ENCODE measurements around the gene IL18BP.

DNA sequence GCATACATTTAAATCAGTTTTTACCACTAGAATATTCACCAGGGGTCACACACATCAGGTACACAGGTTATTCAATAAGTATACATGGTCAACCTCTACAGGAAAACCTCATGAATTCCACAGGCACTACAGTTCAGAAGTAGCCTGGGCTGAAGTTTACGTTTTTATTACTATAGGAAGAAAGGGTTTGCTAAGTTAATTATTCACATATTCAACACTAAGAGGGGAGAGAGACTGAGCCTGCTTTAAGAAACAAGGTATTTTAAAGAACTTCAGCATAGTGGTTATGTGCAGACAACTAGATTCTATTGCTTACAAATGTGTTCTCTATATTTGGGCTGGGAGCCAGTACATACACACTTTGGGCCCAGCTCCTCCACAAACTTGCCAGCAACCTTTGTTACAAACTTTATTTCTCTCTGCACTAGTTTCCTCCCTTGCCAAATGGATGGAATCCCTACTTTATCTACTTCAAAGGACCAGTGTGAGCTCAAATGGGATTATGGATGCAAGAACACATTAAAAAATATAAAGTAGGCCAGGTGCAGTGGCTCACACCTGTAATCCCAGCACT, 31.9 kb downstream of the IL18BP start:
- TF ChIP-seq, protein P1, sequence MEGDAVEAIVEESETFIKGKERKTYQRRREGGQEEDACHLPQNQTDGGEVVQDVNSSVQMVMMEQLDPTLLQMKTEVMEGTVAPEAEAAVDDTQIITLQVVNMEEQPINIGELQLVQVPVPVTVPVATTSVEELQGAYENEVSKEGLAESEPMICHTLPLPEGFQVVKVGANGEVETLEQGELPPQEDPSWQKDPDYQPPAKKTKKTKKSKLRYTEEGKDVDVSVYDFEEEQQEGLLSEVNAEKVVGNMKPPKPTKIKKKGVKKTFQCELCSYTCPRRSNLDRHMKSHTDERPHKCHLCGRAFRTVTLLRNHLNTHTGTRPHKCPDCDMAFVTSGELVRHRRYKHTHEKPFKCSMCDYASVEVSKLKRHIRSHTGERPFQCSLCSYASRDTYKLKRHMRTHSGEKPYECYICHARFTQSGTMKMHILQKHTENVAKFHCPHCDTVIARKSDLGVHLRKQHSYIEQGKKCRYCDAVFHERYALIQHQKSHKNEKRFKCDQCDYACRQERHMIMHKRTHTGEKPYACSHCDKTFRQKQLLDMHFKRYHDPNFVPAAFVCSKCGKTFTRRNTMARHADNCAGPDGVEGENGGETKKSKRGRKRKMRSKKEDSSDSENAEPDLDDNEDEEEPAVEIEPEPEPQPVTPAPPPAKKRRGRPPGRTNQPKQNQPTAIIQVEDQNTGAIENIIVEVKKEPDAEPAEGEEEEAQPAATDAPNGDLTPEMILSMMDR (IDR thresholded peaks at IDR 0.05), result no peak
- no peak for TF ChIP-seq EZH2 (IDR thresholded peaks at IDR 0.05; ENCODE audit: borderline replicate concordance, insufficient read depth, low read depth, low read length, poor library complexity, severe bottlenecking)

Measured in B cell (primary cell).